Measurements from ENCODE around the gene MMP19.

Gene MMP19

DNA sequence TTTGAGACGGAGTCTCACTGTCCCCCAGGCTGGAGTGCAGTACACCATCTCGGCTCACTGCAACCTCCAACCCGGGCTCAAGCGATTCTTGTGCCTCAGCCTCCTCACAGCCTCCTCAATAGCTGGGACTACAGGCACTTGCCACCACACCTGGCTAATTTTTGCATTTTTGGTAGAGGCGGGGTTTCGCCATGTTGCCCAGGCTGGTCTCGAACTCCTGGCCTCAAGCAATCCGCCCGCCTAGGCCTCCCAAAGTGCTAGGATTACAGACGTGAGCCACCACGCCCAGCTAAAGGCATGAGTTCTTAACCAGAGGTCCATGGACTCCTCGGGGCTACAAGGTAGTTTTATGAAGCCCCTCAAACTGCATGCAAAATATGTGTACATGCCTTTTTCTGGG is 27.3 kb downstream of the MMP19 start:
- Histone ChIP-seq H3K36me3 (ENCODE audit: control insufficient read depth, insufficient read depth, low read length) (peaks cover 3% of the 10 kb centered on the region; the same call in 1 of the 2 replicates), H3K27ac (ENCODE audit: low read length) (no peak overlapping the region), H3K27me3 (ENCODE audit: control insufficient read depth, insufficient read depth, low read length) (no peaks in the 10 kb centered on the region), H3K4me1 (ENCODE audit: control insufficient read depth, insufficient read depth, low read length) (no peaks in the 10 kb centered on the region), H3K4me3 (ENCODE audit: low read length) (no peak overlapping the region), H3K9me3 (ENCODE audit: control insufficient read depth, insufficient read depth, low read length) (no peaks in the 10 kb centered on the region)
- no CpG with 5 or more reads among the region's 12 CpGs for WGBS (ENCODE audit: insufficient coverage, insufficient read length)
- no peak for DNase-seq (ENCODE audit: low read depth, low spot score)

- H3K4me1 ChIP-seq (ENCODE audit: control insufficient read depth, insufficient read depth, low read length): no peaks in the 10 kb centered on the region
- DNase-seq (ENCODE audit: low read depth, low spot score): no peak
- no peaks in the 10 kb centered on the region; the same call in 1 of the 2 replicates for H3K36me3 ChIP-seq (ENCODE audit: control insufficient read depth, insufficient read depth, low read length)
- H3K4me3 ChIP-seq (ENCODE audit: low read length): no peak overlapping the region
- H3K27ac ChIP-seq (ENCODE audit: low read length): no peak overlapping the region
- H3K27me3 ChIP-seq (ENCODE audit: control insufficient read depth, insufficient read depth, low read length): no peaks in the 10 kb centered on the region
- H3K9me3 ChIP-seq (ENCODE audit: control insufficient read depth, insufficient read depth, low read length): no peaks in the 10 kb centered on the region
Observed at GRCh38 chr12:55814257-55814656, 28.5 kb downstream of the MMP19 start.

DNA sequence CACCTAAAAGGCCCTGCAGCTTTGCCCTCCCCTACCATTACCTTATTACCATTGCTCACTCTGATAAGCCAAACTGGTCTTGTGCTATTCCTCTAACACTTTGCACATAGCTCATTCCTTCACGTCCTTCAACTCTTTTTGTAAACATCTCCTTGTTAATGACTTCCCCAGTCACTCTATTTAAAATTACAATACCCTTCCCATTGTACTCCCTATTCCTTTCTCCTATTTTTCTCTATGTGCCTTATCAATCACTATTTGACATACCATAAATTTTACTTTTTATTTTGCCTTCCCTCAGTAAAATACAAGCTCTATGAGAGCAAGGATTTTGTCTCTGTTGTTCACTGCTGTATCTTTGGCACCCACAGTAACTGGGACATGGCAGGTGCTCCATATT is 30.6 kb downstream of the MMP19 start:
- Histone ChIP-seq H3K9me3 (ENCODE audit: control insufficient read depth, insufficient read depth, low read length) (no peaks in the 10 kb centered on the region), H3K36me3 (ENCODE audit: control insufficient read depth, insufficient read depth, low read length) (no peaks in the 10 kb centered on the region), H3K27me3 (ENCODE audit: control insufficient read depth, insufficient read depth, low read length) (no peaks in the 10 kb centered on the region), H3K27ac (ENCODE audit: low read length) (no peak overlapping the region), H3K4me3 (ENCODE audit: low read length) (no peak overlapping the region), H3K4me1 (ENCODE audit: control insufficient read depth, insufficient read depth, low read length) (no peaks in the 10 kb centered on the region)
- no CpG with 5 or more reads among the region's 1 CpG for WGBS (ENCODE audit: insufficient coverage, insufficient read length)
- DNase-seq (ENCODE audit: low read depth, low spot score): no peak

DNA sequence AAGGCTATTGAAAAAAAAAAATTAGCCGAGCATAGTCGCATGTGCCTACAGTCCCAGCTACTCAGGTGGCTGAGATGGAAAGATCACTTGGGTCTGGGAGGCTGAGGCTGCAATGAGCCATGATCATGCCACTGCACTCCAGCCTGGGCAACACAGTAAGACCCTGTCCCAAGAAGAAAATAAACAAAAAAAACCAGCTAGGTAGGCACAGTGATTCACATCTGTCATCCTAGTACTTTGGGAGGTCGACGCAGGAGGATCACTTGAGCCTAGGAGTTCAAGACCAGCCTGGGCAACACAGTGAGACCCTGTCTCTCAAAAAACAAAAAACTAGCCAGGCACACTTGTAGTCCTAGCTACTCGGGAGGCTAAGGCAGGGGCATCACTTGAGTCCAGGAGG is 33.5 kb downstream of the MMP19 start:
- Histone ChIP-seq H3K36me3 (ENCODE audit: control insufficient read depth, insufficient read depth, low read length) (no peaks in the 10 kb centered on the region), H3K27me3 (ENCODE audit: control insufficient read depth, insufficient read depth, low read length) (no peaks in the 10 kb centered on the region), H3K27ac (ENCODE audit: low read length) (no peak overlapping the region), H3K9me3 (ENCODE audit: control insufficient read depth, insufficient read depth, low read length) (no peaks in the 10 kb centered on the region), H3K4me3 (ENCODE audit: low read length) (no peak overlapping the region), H3K4me1 (ENCODE audit: control insufficient read depth, insufficient read depth, low read length) (no peaks in the 10 kb centered on the region)
- WGBS (ENCODE audit: insufficient coverage, insufficient read length): no CpG with 5 or more reads among the region's 5 CpGs
- no peak for DNase-seq (ENCODE audit: low read depth, low spot score)

- no peaks in the 10 kb centered on the region for H3K27me3 ChIP-seq (ENCODE audit: control insufficient read depth, insufficient read depth, low read length)
- no peak overlapping the region for H3K4me3 ChIP-seq (ENCODE audit: low read length)
- WGBS (ENCODE audit: insufficient coverage, insufficient read length): no CpG with 5 or more reads among the region's 8 CpGs
- no peaks in the 10 kb centered on the region for H3K9me3 ChIP-seq (ENCODE audit: control insufficient read depth, insufficient read depth, low read length)
- DNase-seq (ENCODE audit: low read depth, low spot score): no peak
- H3K27ac ChIP-seq (ENCODE audit: low read length): no peak overlapping the region
- no peaks in the 10 kb centered on the region for H3K4me1 ChIP-seq (ENCODE audit: control insufficient read depth, insufficient read depth, low read length)
- H3K36me3 ChIP-seq (ENCODE audit: control insufficient read depth, insufficient read depth, low read length): no peaks in the 10 kb centered on the region
Observed at GRCh38 chr12:55806982-55807381, 35.8 kb downstream of the MMP19 start.

GRCh38 chr12:55797550-55797949 is 45.2 kb downstream of the MMP19 start:
- Histone ChIP-seq H3K27me3 (ENCODE audit: control insufficient read depth, insufficient read depth, low read length) (no peaks in the 10 kb centered on the region), H3K9me3 (ENCODE audit: control insufficient read depth, insufficient read depth, low read length) (no peaks in the 10 kb centered on the region), H3K4me3 (ENCODE audit: low read length) (no peak overlapping the region), H3K36me3 (ENCODE audit: control insufficient read depth, insufficient read depth, low read length) (peaks cover 2% of the 10 kb centered on the region; the same call in 1 of the 2 replicates), H3K4me1 (ENCODE audit: control insufficient read depth, insufficient read depth, low read length) (no peaks in the 10 kb centered on the region), H3K27ac (ENCODE audit: low read length) (no peak overlapping the region)
- 100% methylated on average over 1 of the region's 4 CpGs for WGBS (ENCODE audit: insufficient coverage, insufficient read length)
- DNase-seq (ENCODE audit: low read depth, low spot score): no peak

GRCh38 chr12:55797068-55797467 is 45.7 kb downstream of the MMP19 start:
- Histone ChIP-seq H3K36me3 (ENCODE audit: control insufficient read depth, insufficient read depth, low read length) (peaks cover 2% of the 10 kb centered on the region; the same call in 1 of the 2 replicates), H3K4me1 (ENCODE audit: control insufficient read depth, insufficient read depth, low read length) (no peaks in the 10 kb centered on the region), H3K9me3 (ENCODE audit: control insufficient read depth, insufficient read depth, low read length) (no peaks in the 10 kb centered on the region), H3K4me3 (ENCODE audit: low read length) (no peak overlapping the region), H3K27me3 (ENCODE audit: control insufficient read depth, insufficient read depth, low read length) (no peaks in the 10 kb centered on the region), H3K27ac (ENCODE audit: low read length) (no peak overlapping the region)
- no CpG with 5 or more reads among the region's 5 CpGs for WGBS (ENCODE audit: insufficient coverage, insufficient read length)
- no peak for DNase-seq (ENCODE audit: low read depth, low spot score)

- Histone ChIP-seq H3K36me3 (ENCODE audit: control insufficient read depth, insufficient read depth, low read length) (peaks cover 2% of the 10 kb centered on the region; the same call in 1 of the 2 replicates), H3K27ac (ENCODE audit: low read length) (no peak overlapping the region), H3K27me3 (ENCODE audit: control insufficient read depth, insufficient read depth, low read length) (no peaks in the 10 kb centered on the region), H3K9me3 (ENCODE audit: control insufficient read depth, insufficient read depth, low read length) (no peaks in the 10 kb centered on the region), H3K4me3 (ENCODE audit: low read length) (no peak overlapping the region), H3K4me1 (ENCODE audit: control insufficient read depth, insufficient read depth, low read length) (no peaks in the 10 kb centered on the region)
- no peak for DNase-seq (ENCODE audit: low read depth, low spot score)
Observed at GRCh38 chr12:55795950-55796349, 46.8 kb downstream of the MMP19 start.

- Histone ChIP-seq H3K36me3 (ENCODE audit: control insufficient read depth, insufficient read depth, low read length) (peaks cover 5% of the 10 kb centered on the region; the same call in 1 of the 2 replicates), H3K9me3 (ENCODE audit: control insufficient read depth, insufficient read depth, low read length) (no peaks in the 10 kb centered on the region), H3K4me1 (ENCODE audit: control insufficient read depth, insufficient read depth, low read length) (no peaks in the 10 kb centered on the region), H3K27me3 (ENCODE audit: control insufficient read depth, insufficient read depth, low read length) (no peaks in the 10 kb centered on the region), H3K4me3 (ENCODE audit: low read length) (no peak overlapping the region), H3K27ac (ENCODE audit: low read length) (no peak overlapping the region)
- DNase-seq (ENCODE audit: low read depth, low spot score): no peak
- no CpG with 5 or more reads among the region's 4 CpGs for WGBS (ENCODE audit: insufficient coverage, insufficient read length)
Observed at GRCh38 chr12:55789893-55790292, 52.8 kb downstream of the MMP19 start.

- Histone ChIP-seq H3K27ac (ENCODE audit: low read length) (no peak overlapping the region), H3K36me3 (ENCODE audit: control insufficient read depth, insufficient read depth, low read length) (peaks cover 6% of the 10 kb centered on the region; the same call in 1 of the 2 replicates), H3K27me3 (ENCODE audit: control insufficient read depth, insufficient read depth, low read length) (no peaks in the 10 kb centered on the region), H3K4me1 (ENCODE audit: control insufficient read depth, insufficient read depth, low read length) (no peaks in the 10 kb centered on the region), H3K4me3 (ENCODE audit: low read length) (no peak overlapping the region), H3K9me3 (ENCODE audit: control insufficient read depth, insufficient read depth, low read length) (no peaks in the 10 kb centered on the region)
- WGBS (ENCODE audit: insufficient coverage, insufficient read length): no CpG with 5 or more reads among the region's 2 CpGs
- DNase-seq (ENCODE audit: low read depth, low spot score): no peak
Observed at GRCh38 chr12:55789171-55789570, 53.6 kb downstream of the MMP19 start.

DNA sequence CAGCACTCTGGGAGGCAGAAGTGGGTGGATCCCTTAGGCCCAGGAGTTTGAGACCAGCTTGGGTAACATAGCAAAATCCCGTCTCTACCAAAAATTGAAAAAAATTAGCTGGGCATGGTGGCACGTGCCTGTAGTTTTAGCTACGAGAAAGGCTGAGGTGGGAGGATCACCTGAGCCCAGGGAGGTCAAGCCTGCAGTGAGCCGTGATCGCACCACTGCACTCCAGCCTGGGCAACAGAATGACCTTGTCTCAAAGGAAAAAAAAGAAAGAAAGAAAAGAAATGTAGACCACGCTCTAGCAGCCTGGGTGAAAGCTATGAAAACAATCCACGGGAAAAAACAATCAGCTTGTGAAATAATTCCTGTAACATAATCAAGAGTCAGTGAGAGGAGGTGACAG is 54.2 kb downstream of the MMP19 start:
- Histone ChIP-seq H3K36me3 (ENCODE audit: control insufficient read depth, insufficient read depth, low read length) (peaks cover 8% of the 10 kb centered on the region; the same call in 1 of the 2 replicates), H3K27me3 (ENCODE audit: control insufficient read depth, insufficient read depth, low read length) (no peaks in the 10 kb centered on the region), H3K9me3 (ENCODE audit: control insufficient read depth, insufficient read depth, low read length) (no peaks in the 10 kb centered on the region), H3K4me3 (ENCODE audit: low read length) (no peak overlapping the region), H3K27ac (ENCODE audit: low read length) (no peak overlapping the region), H3K4me1 (ENCODE audit: control insufficient read depth, insufficient read depth, low read length) (no peaks in the 10 kb centered on the region)
- DNase-seq (ENCODE audit: low read depth, low spot score): no peak
- WGBS (ENCODE audit: insufficient coverage, insufficient read length): no CpG with 5 or more reads among the region's 7 CpGs
